H1 (cell line): ENCODE measurements around the gene KRTAP12-4. TPM values are rescaled to one million over a fixed set of nuclear protein-coding genes. Genes with fewer than 3 reads are reported as not detected.

ENCODE experiments used
- CTCF ChIA-PET: fragments of 300-600 bp; sonication (Branson Sonifier 250); formaldehyde crosslinking; loops from one replicate; lab custom pipeline; 2021; ENCODE audit not compliant: partially characterized antibody; lab: Charles Lee
- POLR2A ChIA-PET: fragments of 300-600 bp; sonication (Branson Sonifier 250); formaldehyde crosslinking; loops from one replicate; lab custom pipeline; 2021; ENCODE audit warnings: inconsistent platforms; ENCODE audit not compliant: partially characterized antibody; lab: Charles Lee
- DNase-seq, 2 experiments: peaks; one replicate each; pipeline versions ENCODE4 v3.0.0 to v3.0.0-alpha.2; 2010 to 2022; ENCODE audit warnings: low spot score in 2 of 2, low read depth in 1 of 2, mixed read lengths in 1 of 2
- FAIRE-seq: peaks from 2 replicates; lab custom pipeline; 2011; peaks lifted over from hg19 to GRCh38; lab: Jason Lieb, UNC
- H2AFZ ChIP-seq: 2 replicates; pipeline ENCODE4 v1.8.1; 2012; ENCODE audit warnings: low read length, inconsistent platforms
- H2AK5ac ChIP-seq: 2 replicates; pipeline ENCODE4 v1.6.1; 2013; ENCODE audit warnings: low read depth, low read length
- H2BK120ac ChIP-seq: replicated peaks from 2 replicates; pipeline ENCODE3; 2013; ENCODE audit warnings: low read depth, low read length, inconsistent platforms
- H2BK12ac ChIP-seq: 2 replicates; pipeline ENCODE4 v1.6.1; 2013; ENCODE audit warnings: low read depth, low read length
- H2BK15ac ChIP-seq: 2 replicates; pipeline ENCODE4 v1.6.1; 2013; ENCODE audit warnings: low read length
- H2BK20ac ChIP-seq: 2 replicates; pipeline ENCODE4 v1.6.1; 2013; ENCODE audit warnings: low read length
- H2BK5ac ChIP-seq: 2 replicates; pipeline ENCODE4 v1.6.1; 2013; ENCODE audit warnings: low read depth, low read length
- H3K14ac ChIP-seq: 2 replicates; pipeline ENCODE4 v1.6.1; 2013; ENCODE audit warnings: inconsistent platforms; ENCODE audit not compliant: insufficient read length
- H3K18ac ChIP-seq: 2 replicates; pipeline ENCODE4 v1.6.1; 2013; ENCODE audit warnings: low read length; ENCODE audit errors: extremely low read depth
- H3K23ac ChIP-seq: 2 replicates; pipeline ENCODE4 v1.6.1; 2013; ENCODE audit warnings: inconsistent platforms; ENCODE audit not compliant: insufficient read length
- H3K23me2 ChIP-seq: 2 replicates; pipeline ENCODE4 v1.6.1; 2013; ENCODE audit warnings: low read depth, low read length
- H3K27ac ChIP-seq: 2 replicates; pipeline ENCODE4 v1.6.1; 2011; ENCODE audit warnings: low read depth, low read length, inconsistent platforms
- H3K27me3 ChIP-seq, 4 experiments: replicated peaks in 1 of 4; 1 replicate in 1 of 4; 2 replicates in 3 of 4; pipeline versions ENCODE4 v1.6.1 to v1.8.1; 2011 to 2013; ENCODE audit warnings: low read length in 3 of 4, mild to moderate bottlenecking in 3 of 4, inconsistent platforms in 2 of 4, mixed read lengths in 2 of 4, moderate library complexity in 1 of 4; ENCODE audit not compliant: control insufficient read depth in 3 of 4, insufficient read depth in 3 of 4; ENCODE audit errors: extremely low read depth in 1 of 4
- H3K36me3 ChIP-seq, 4 experiments: 2 replicates each; pipeline versions ENCODE4 v1.6.1 to v1.8.1; 2011 to 2013; ENCODE audit warnings: mild to moderate bottlenecking in 4 of 4, low read length in 3 of 4, moderate library complexity in 2 of 4, control low read depth in 1 of 4, inconsistent platforms in 1 of 4; ENCODE audit not compliant: insufficient read depth in 4 of 4, control insufficient read depth in 2 of 4
- H3K4ac ChIP-seq: replicated peaks from 2 replicates; pipeline ENCODE3; 2013; ENCODE audit warnings: low read length, low read depth, mixed read lengths, inconsistent platforms; ENCODE audit not compliant: insufficient read length
- H3K4me1 ChIP-seq, 4 experiments: replicated peaks in 1 of 4; 1 replicate in 1 of 4; 2 replicates in 3 of 4; pipeline versions ENCODE4 v1.6.1 to v1.8.1; 2011 to 2013; ENCODE audit warnings: low read length in 3 of 4, inconsistent platforms in 2 of 4, mixed read lengths in 1 of 4; ENCODE audit not compliant: insufficient read depth in 4 of 4, control insufficient read depth in 3 of 4
- H3K4me2 ChIP-seq, 2 experiments: 2 replicates each; pipeline versions ENCODE4 v1.6.1 to v1.8.1; 2011 to 2013; ENCODE audit warnings: low read depth in 2 of 2, low read length in 2 of 2, control low read depth in 1 of 2, inconsistent platforms in 1 of 2, mild to moderate bottlenecking in 1 of 2; ENCODE audit not compliant: insufficient read depth in 1 of 2
- H3K4me3 ChIP-seq, 4 experiments: fragments of 200-600, 300-600 bp in 1 of 4; sonication (generic), shearing (Covaris generic), sonication (Bioruptor Twin) in 1 of 4; 2 replicates each; pipeline versions ENCODE4 v1.5.1 to v1.8.1; 2011 to 2016; ENCODE audit warnings: low read length in 4 of 4, low read depth in 3 of 4, control low read depth in 2 of 4, inconsistent platforms in 2 of 4, mild to moderate bottlenecking in 2 of 4, mixed read lengths in 1 of 4, moderate library complexity in 1 of 4; ENCODE audit not compliant: insufficient read depth in 2 of 4; ENCODE audit errors: extremely low read depth in 1 of 4
- H3K56ac ChIP-seq: replicated peaks from 2 replicates; pipeline ENCODE3; 2013; ENCODE audit warnings: low read depth, mild to moderate bottlenecking, mixed read lengths, low read length, inconsistent platforms; ENCODE audit not compliant: insufficient read length
- H3K79me1 ChIP-seq: 2 replicates; pipeline ENCODE4 v1.6.1; 2013; ENCODE audit warnings: low read depth, low read length, control low read depth
- H3K79me2 ChIP-seq, 2 experiments: 2 replicates each; pipeline versions ENCODE4 v1.6.1 to v1.8.1; 2012 to 2013; ENCODE audit warnings: low read length in 2 of 2, mild to moderate bottlenecking in 2 of 2, inconsistent platforms in 1 of 2; ENCODE audit not compliant: insufficient read depth in 2 of 2, control insufficient read depth in 1 of 2
- H3K9ac ChIP-seq, 4 experiments: replicated peaks in 1 of 4; 1 replicate in 1 of 4; 2 replicates in 3 of 4; pipeline versions ENCODE4 v1.6.1 to v1.8.1; 2011 to 2013; ENCODE audit warnings: low read depth in 3 of 4, low read length in 3 of 4, control low read depth in 2 of 4, mild to moderate bottlenecking in 2 of 4, moderate library complexity in 2 of 4, inconsistent platforms in 1 of 4; ENCODE audit errors: extremely low read depth in 1 of 4
- H3K9me3 ChIP-seq, 2 experiments: 2 replicates each; pipeline versions ENCODE4 v1.6.1 to v1.8.1; 2012 to 2013; ENCODE audit warnings: mild to moderate bottlenecking in 2 of 2, moderate library complexity in 2 of 2, control low read depth in 1 of 2, inconsistent platforms in 1 of 2, low read depth in 1 of 2, low read length in 1 of 2, mixed read lengths in 1 of 2; ENCODE audit not compliant: insufficient read depth in 2 of 2
- H4K20me1 ChIP-seq, 2 experiments: replicated peaks in 1 of 2; 2 replicates each; pipeline versions ENCODE3 to v1.8.1; 2011 to 2013; ENCODE audit warnings: inconsistent platforms in 2 of 2, low read length in 2 of 2, mild to moderate bottlenecking in 1 of 2; ENCODE audit not compliant: insufficient read depth in 2 of 2, control insufficient read depth in 1 of 2
- H4K5ac ChIP-seq: 2 replicates; pipeline ENCODE4 v1.6.1; 2013; ENCODE audit warnings: low read length, low read depth, mixed read lengths, inconsistent platforms; ENCODE audit not compliant: insufficient read length
- H4K8ac ChIP-seq: 2 replicates; pipeline ENCODE4 v1.8.0; 2013; ENCODE audit warnings: mild to moderate bottlenecking, moderate library complexity, low read length, inconsistent platforms; ENCODE audit not compliant: insufficient read depth; ENCODE audit errors: extremely low read depth
- H4K91ac ChIP-seq: replicated peaks from 2 replicates; pipeline ENCODE3; 2013; ENCODE audit warnings: low read length, mixed read lengths, inconsistent platforms; ENCODE audit not compliant: insufficient read length
- ATF2 ChIP-seq: IDR thresholded peaks from 2 replicates; pipeline ENCODE4 v1.6.1; 2012; ENCODE audit warnings: low read length, inconsistent platforms
- KDM4A ChIP-seq: IDR thresholded peaks from one replicate; pipeline ENCODE4 v1.7.1; 2012; ENCODE audit warnings: low read depth, mild to moderate bottlenecking, moderate library complexity, low read length, inconsistent platforms; ENCODE audit not compliant: severe bottlenecking
- WGBS, 2 experiments: shearing (Covaris generic) in 1 of 2; methylation state at CpG; one replicate each; pipeline versions ENCODE4 v1.1.6 to v1.1.7; 2013 to 2015; ENCODE audit warnings: low lambda C conversion rate in 2 of 2, mixed read lengths in 2 of 2, inconsistent platforms in 1 of 2, low coverage in 1 of 2, missing lambda C conversion rate in 1 of 2; ENCODE audit not compliant: insufficient replicate concordance in 2 of 2, insufficient coverage in 1 of 2, insufficient read length in 1 of 2; ENCODE audit errors: extremely low coverage in 1 of 2, missing lambda C conversion rate in 1 of 2; 5-methylcytosine and 5-hydroxymethylcytosine counted together
- polyA plus RNA-seq, 7 experiments: library from polyadenylated mRNA; depleted of rRNA in 3 of 7; stranded (reverse) in 5 of 7; unstranded in 2 of 7; fragments of >200 nt in 5 of 7; fragments of 200-250 nt in 2 of 7; gene quantifications; 1 replicate in 5 of 7; 2 replicates in 1 of 7; 4 replicates in 1 of 7; pipeline versions ENCODE4 v1.2.1 to v1.2.3, GENCODE V29; 2011 to 2013; ENCODE audit warnings: missing spikeins in 2 of 7, mixed read lengths in 2 of 7
- total RNA-seq: library from RNA; stranded (reverse); fragmentation: NEBNext Ultra II Directional; extraction: Animal tissue kit (Norgen Biotek cat#: 25700); gene quantifications from 2 replicates; pipeline ENCODE4 v1.2.1, GENCODE V29; 2021

The KRTAP12-4 gene
- total and polyA plus RNA-seq, 2 of the 8 experiments (the other 6 are each of a cell fraction or from before 2014, with no cell fraction given), result not detected

- Histone ChIP-seq H4K20me1 (no peaks in the 10 kb centered on the region), H3K27me3 (no peaks in the 10 kb centered on the region), H2BK5ac (no peak overlapping the region), H3K27ac (no peak overlapping the region), H2AFZ (no peak overlapping the region), H2BK120ac (no peak overlapping the region), H3K4ac (no peak overlapping the region), H3K36me3 (no peaks in the 10 kb centered on the region), H2BK15ac (no peak overlapping the region), H3K14ac (no peak overlapping the region), H3K4me1 (no peaks in the 10 kb centered on the region; a peak in 1 of 7 replicates), H2AK5ac (no peak overlapping the region), H4K91ac (no peak overlapping the region), H3K4me2 (no peak overlapping the region; a peak in 1 of 4 replicates), H3K18ac (no peak overlapping the region), H3K4me3 (no peak overlapping the region), H2BK20ac (no peak overlapping the region), H3K56ac (no peak overlapping the region), H3K79me2 (no peaks in the 10 kb centered on the region), H2BK12ac (no peak overlapping the region), H3K9ac (no peak overlapping the region; a peak in 1 of 7 replicates), H3K23ac (no peak overlapping the region), H4K5ac (no peak overlapping the region), H3K9me3 (peaks cover 16 to 18% of the 10 kb centered on the region in 2 experiments), H3K79me1 (no peaks in the 10 kb centered on the region), H3K23me2 (no peaks in the 10 kb centered on the region), H4K8ac (no peak overlapping the region)
- ChIA-PET POLR2A (no interaction called here), CTCF (interaction anchor here (0.9 to 2.5 kb wide), 4 partner anchors 7 to 75 kb away, joined by 3 to 9 read pairs (median 4); no protein-coding TSS in a partner anchor)
- peak in 1 of 2 experiments; percentile 32 for DNase-seq
- TF ChIP-seq ATF2 (no peak), KDM4A (no peak)
- no peak for FAIRE-seq
- 89% methylated on average over 10 of the region's 10 CpGs; no CpG with 5 or more reads in 1 of the 2 experiments for WGBS, 2 experiments
These were observed 28.2 kb downstream of the KRTAP12-4 start for GRCh38 chr21:44626262-44626661.
